Peyer's patch (tissue), 4 donors: ENCODE data around the gene IKBKG.
"Not testable (repeated sequence)": the region's sequence is repeated elsewhere in the genome, so short reads cannot be mapped to it uniquely, and the experiment has no call there.

Experiments
- CTCF ChIP-seq, 6 experiments: fragments of 450-650 bp in 4 of 6; fragments of 200-600 bp in 2 of 6; sonication (generic) in 1 of 6; IDR thresholded peaks; one replicate each; pipeline ENCODE4 v1.5.1; 2017 to 2019; ENCODE audit warnings: antibody characterized with exemption in 6 of 6, mild to moderate bottlenecking in 3 of 6, moderate library complexity in 1 of 6
- POLR2A ChIP-seq, 2 donors: fragments of 450-650 bp; IDR thresholded peaks; one replicate each; pipeline ENCODE4 v1.5.1; 2017; ENCODE audit warnings: antibody characterized with exemption in 2 of 2, mild to moderate bottlenecking in 2 of 2, moderate library complexity in 2 of 2

GRCh38 chrX:154584585-154585183, 37.3 kb downstream of the IKBKG start, which contains the start of gene CTAG1A:
- not testable (repeated sequence) for TF ChIP-seq POLR2A, CTCF (IDR thresholded peaks at IDR 0.05)
